ENCODE results near the gene MAD1L1.

MAD1L1 gene

GRCh38 chr7:2019711-2020511, 212.8 kb downstream of the MAD1L1 start:
- peak in 1 of 2 donors; percentile 38 for DNase-seq

- DNase-seq: no peak
Observed at GRCh38 chr7:2019461-2019710, 213.4 kb downstream of the MAD1L1 start.

GRCh38 chr7:2018569-2019460, 213.9 kb downstream of the MAD1L1 start:
- DNase-seq: no peak

GRCh38 chr7:2017914-2018568, 214.7 kb downstream of the MAD1L1 start:
- no peak for DNase-seq

- DNase-seq: no peak
Observed at GRCh38 chr7:2017481-2017891, 215.3 kb downstream of the MAD1L1 start.

- DNase-seq: no peak
Observed at GRCh38 chr7:2016761-2017480, 215.8 kb downstream of the MAD1L1 start.

- DNase-seq: no peak
Observed at GRCh38 chr7:2016021-2016631, 216.6 kb downstream of the MAD1L1 start.

- no peak for DNase-seq
Observed at GRCh38 chr7:2015251-2015871, 217.4 kb downstream of the MAD1L1 start.

- DNase-seq: no peak
Observed at GRCh38 chr7:2014391-2015241, 218.1 kb downstream of the MAD1L1 start.

GRCh38 chr7:2013381-2014311, 219.1 kb downstream of the MAD1L1 start:
- no peak for DNase-seq

GRCh38 chr7:2012981-2013380, 219.8 kb downstream of the MAD1L1 start:
- DNase-seq: no peak

GRCh38 chr7:2012044-2012900, 220.5 kb downstream of the MAD1L1 start:
- DNase-seq: no peak

- DNase-seq: no peak
Observed at GRCh38 chr7:2011266-2012043, 221.3 kb downstream of the MAD1L1 start.

- DNase-seq: no peak
Observed at GRCh38 chr7:2010551-2011265, 222.0 kb downstream of the MAD1L1 start.

GRCh38 chr7:2010101-2010500, 222.6 kb downstream of the MAD1L1 start:
- DNase-seq: no peak

- DNase-seq: no peak
Observed at GRCh38 chr7:2009541-2010001, 223.2 kb downstream of the MAD1L1 start.

- DNase-seq: no peak
Observed at GRCh38 chr7:2008936-2009540, 223.7 kb downstream of the MAD1L1 start.

Measured in stimulated activated CD4-positive, alpha-beta T cell treated with anti-CD3 and anti-CD28 coated beads, Interleukin-2, amount 100 ng/mL, for 24 hours (primary cell).